Calu3 (cell line): ENCODE results near the gene SLC36A1. TPM values are rescaled to one million over a fixed set of nuclear protein-coding genes. Genes with fewer than 3 reads are reported as not detected.

ENCODE experiments used
- BruUV-seq: library from RNA; stranded (reverse); fragments of 400-500 nt; replicated peaks from 2 replicates; lab custom pipeline; 2021; lab: Mats Ljungman, UMichigan
- CTCF ChIA-PET: fragments of 300-600 bp; sonication (Branson Sonifier 250); formaldehyde crosslinking; loops from one replicate; lab custom pipeline; 2022; ENCODE audit warnings: antibody characterized with exemption; lab: Charles Lee
- DNase-seq: peaks from one replicate; pipeline ENCODE4 v3.0.0; 2022
- H3K27ac Mint-ChIP-seq: one replicate; pipeline ENCODE4 v1.8.0; 2022; ENCODE audit warnings: mixed read lengths; ENCODE audit not compliant: unreplicated experiment
- H3K27me3 Mint-ChIP-seq: one replicate; pipeline ENCODE4 v1.8.0; 2022; ENCODE audit warnings: mixed read lengths; ENCODE audit not compliant: unreplicated experiment
- H3K36me3 Mint-ChIP-seq: one replicate; pipeline ENCODE4 v1.8.0; 2022; ENCODE audit warnings: mild to moderate bottlenecking, moderate library complexity, mixed read lengths; ENCODE audit not compliant: insufficient read depth, unreplicated experiment
- H3K4me1 Mint-ChIP-seq: one replicate; pipeline ENCODE4 v1.8.0; 2022; ENCODE audit warnings: mild to moderate bottlenecking, low read depth, mixed read lengths; ENCODE audit not compliant: unreplicated experiment
- H3K4me3 Mint-ChIP-seq: one replicate; pipeline ENCODE4 v1.8.0; 2022; ENCODE audit warnings: mild to moderate bottlenecking, low read depth, moderate library complexity, mixed read lengths; ENCODE audit not compliant: unreplicated experiment
- H3K9me3 Mint-ChIP-seq: one replicate; pipeline ENCODE4 v1.8.0; 2022; ENCODE audit warnings: low read depth, mixed read lengths; ENCODE audit not compliant: unreplicated experiment
- CTCF ChIP-seq: fragments of 200-600 bp; IDR thresholded peaks from one replicate; pipeline ENCODE4 v1.8.0; 2022; ENCODE audit warnings: antibody characterized with exemption; ENCODE audit not compliant: unreplicated experiment
- intact Hi-C: fragments of 100-400 bp; cut with micrococcal nuclease; formaldehyde crosslinking; loops from one replicate; pipeline ENCODE4 v1.10.0; 2022; ENCODE audit not compliant: unreplicated experiment
- total RNA-seq: library from RNA; stranded (reverse); gene quantifications from 2 replicates; pipeline ENCODE4 v1.2.3, GENCODE V29; 2022

The SLC36A1 gene
- total RNA-seq, 1 experiment from 2014 or later: 11.4 TPM

DNA sequence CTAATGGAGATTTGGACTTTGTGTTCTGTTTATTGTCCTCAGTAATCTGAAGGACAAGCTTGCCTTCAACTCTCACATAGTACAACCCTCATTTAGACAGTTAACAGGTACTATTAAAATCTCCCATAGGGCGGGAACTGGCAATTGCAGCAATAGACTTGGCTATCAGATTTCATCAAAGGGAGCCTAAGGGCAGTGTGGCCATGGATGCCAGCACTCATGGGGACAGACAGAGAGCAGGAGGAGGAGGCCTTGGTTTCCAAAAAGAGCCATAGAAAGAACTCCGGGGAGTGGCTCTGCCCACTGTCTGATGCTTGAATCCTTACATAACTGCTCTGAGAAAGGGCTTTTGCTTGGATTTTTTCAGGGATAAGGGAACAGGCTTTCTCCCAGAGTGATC lies 6.8 kb downstream of the SLC36A1 start:
- Mint-ChIP-seq H3K36me3 (no peaks in the 10 kb centered on the region), H3K4me1 (peaks cover 15% of the 10 kb centered on the region), H3K9me3 (no peaks in the 10 kb centered on the region), H3K4me3 (no peak overlapping the region), H3K27me3 (no peaks in the 10 kb centered on the region), H3K27ac (no peak overlapping the region)
- BruUV-seq: no TSS peak
- CTCF ChIA-PET: interaction anchor here (0.7 kb wide), 1 partner anchor 31 kb away, joined by 4 read pairs; no protein-coding TSS in a partner anchor
- no peak for DNase-seq
- no peak for TF ChIP-seq CTCF
- intact Hi-C loops: no loop called here

- no peak for TF ChIP-seq CTCF
- CTCF ChIA-PET: interaction anchor here (0.7 kb wide), 1 partner anchor 318 kb away, joined by 3 read pairs; no protein-coding TSS in a partner anchor
- no peak for DNase-seq
- H3K27ac Mint-ChIP-seq: no peak overlapping the region
- no peaks in the 10 kb centered on the region for H3K36me3 Mint-ChIP-seq
- peaks cover 9% of the 10 kb centered on the region for H3K4me1 Mint-ChIP-seq
- H3K27me3 Mint-ChIP-seq: no peaks in the 10 kb centered on the region
- intact Hi-C loops: no loop called here
- no peaks in the 10 kb centered on the region for H3K9me3 Mint-ChIP-seq
- no peak overlapping the region for H3K4me3 Mint-ChIP-seq
- BruUV-seq: no TSS peak
Measured at GRCh38 chr5:151454889-151455288, 7.5 kb downstream of the SLC36A1 start.

DNA sequence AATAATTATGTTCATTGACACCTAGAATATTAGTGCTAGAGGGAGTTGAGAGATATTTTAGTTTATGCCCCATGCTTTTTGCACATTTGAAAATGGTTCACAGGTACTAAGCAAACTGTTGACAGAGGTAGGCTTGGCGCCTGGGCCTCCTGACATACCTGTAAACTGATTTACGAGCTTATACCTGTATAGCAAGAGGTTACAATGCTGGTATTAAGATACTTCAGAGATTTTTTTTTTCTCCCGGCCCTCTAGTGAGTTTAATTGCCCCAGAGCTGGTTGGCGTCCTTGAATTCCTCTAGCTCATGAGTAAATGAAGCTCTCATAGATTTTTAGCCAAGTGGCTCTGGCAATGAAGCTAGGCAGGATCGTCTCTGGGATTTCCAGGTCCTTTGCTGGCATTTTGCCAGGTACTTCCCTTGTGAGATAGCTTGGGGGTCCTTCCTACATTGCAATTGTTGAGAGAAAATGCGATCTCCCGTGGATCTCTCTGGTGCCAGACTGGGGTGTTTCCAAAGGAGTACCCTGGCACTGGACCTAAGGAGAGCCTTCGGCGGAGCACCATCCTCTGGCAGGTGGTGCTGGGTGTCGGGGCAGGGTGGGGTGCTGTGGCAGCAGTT lies 9.0 kb downstream of the SLC36A1 start:
- no peaks in the 10 kb centered on the region for H3K36me3 Mint-ChIP-seq
- DNase-seq: no peak

DNA sequence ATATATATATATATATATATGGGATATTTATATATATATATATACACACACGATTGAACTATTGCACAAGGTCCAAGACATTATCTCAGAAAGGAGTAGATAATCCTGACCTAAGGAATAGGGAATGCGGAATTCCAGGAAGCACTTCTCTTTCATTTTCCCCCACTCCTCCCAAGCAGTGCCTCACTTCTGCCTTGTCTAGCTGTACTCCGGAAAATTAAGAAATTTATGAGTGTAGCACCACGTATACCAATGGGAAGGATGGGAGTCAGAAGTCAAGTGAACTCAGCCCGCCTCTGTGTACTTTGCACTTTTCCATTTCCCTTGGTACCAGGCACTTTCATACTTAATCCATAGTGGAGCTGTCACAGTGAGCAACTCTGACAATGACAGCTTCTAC lies 10.9 kb downstream of the SLC36A1 start:
- Mint-ChIP-seq H3K9me3 (no peaks in the 10 kb centered on the region), H3K4me3 (no peak overlapping the region), H3K27ac (no peak overlapping the region), H3K27me3 (no peaks in the 10 kb centered on the region), H3K4me1 (no peaks in the 10 kb centered on the region), H3K36me3 (no peaks in the 10 kb centered on the region)
- no peak for DNase-seq
- intact Hi-C loops: no loop called here
- BruUV-seq: no TSS peak
- TF ChIP-seq CTCF: no peak
- CTCF ChIA-PET: no interaction called here

More for the DNA sequence above, 9.0 kb downstream of the SLC36A1 start:
- no peak overlapping the region for H3K4me3 Mint-ChIP-seq
- CTCF ChIA-PET: no interaction called here
- intact Hi-C loops: no loop called here
- no peak for TF ChIP-seq CTCF
- H3K27ac Mint-ChIP-seq: no peak overlapping the region
- no TSS peak for BruUV-seq
- H3K27me3 Mint-ChIP-seq: no peaks in the 10 kb centered on the region
- H3K4me1 Mint-ChIP-seq: peaks cover 9% of the 10 kb centered on the region
- no peaks in the 10 kb centered on the region for H3K9me3 Mint-ChIP-seq
